GM18502 (cell line): ENCODE results near the gene XXYLT1.
"Not testable (repeated sequence)": the region's sequence is repeated elsewhere in the genome, so short reads cannot be mapped to it uniquely, and the experiment has no call there.

Experiments used
- ATAC-seq: cut with Tn5 transposase; IDR thresholded peaks from one replicate; pipeline ENCODE4 v1.9.1; 2021; ENCODE audit warnings: mild to moderate bottlenecking; ENCODE audit not compliant: unreplicated experiment, poor library complexity

XXYLT1 gene

GRCh38 chr3:195236076-195236798, 34.7 kb downstream of the XXYLT1 start:
- ATAC-seq = no peak

- no peak for ATAC-seq
Observed at GRCh38 chr3:195230244-195230643, 40.7 kb downstream of the XXYLT1 start.

- not testable (repeated sequence) for ATAC-seq
Observed at GRCh38 chr3:195228886-195229285, 42.1 kb downstream of the XXYLT1 start.

GRCh38 chr3:195227871-195228270, 43.1 kb downstream of the XXYLT1 start:
- ATAC-seq = no peak

GRCh38 chr3:195226900-195227447, 44.0 kb downstream of the XXYLT1 start:
- no peak for ATAC-seq

GRCh38 chr3:195226445-195226844, 44.5 kb downstream of the XXYLT1 start:
- no peak for ATAC-seq

- no peak for ATAC-seq
Observed at GRCh38 chr3:195224980-195225580, 45.9 kb downstream of the XXYLT1 start.

- ATAC-seq = no peak
Observed at GRCh38 chr3:195224156-195224979, 46.6 kb downstream of the XXYLT1 start.

- no peak for ATAC-seq
Observed at GRCh38 chr3:195221876-195222617, 48.9 kb downstream of the XXYLT1 start.

GRCh38 chr3:195221015-195221853, 49.7 kb downstream of the XXYLT1 start:
- ATAC-seq = no peak

- no peak for ATAC-seq
Observed at GRCh38 chr3:195219351-195220230, 51.4 kb downstream of the XXYLT1 start.

- not testable (repeated sequence) for ATAC-seq
Observed at GRCh38 chr3:195218331-195218730, 52.6 kb downstream of the XXYLT1 start.

- ATAC-seq = not testable (repeated sequence)
Observed at GRCh38 chr3:195215576-195215975, 55.4 kb downstream of the XXYLT1 start.

GRCh38 chr3:195214381-195214780, 56.6 kb downstream of the XXYLT1 start:
- no peak for ATAC-seq

GRCh38 chr3:195213639-195214315, 57.2 kb downstream of the XXYLT1 start:
- ATAC-seq = no peak

- no peak for ATAC-seq
Observed at GRCh38 chr3:195212749-195213375, 58.1 kb downstream of the XXYLT1 start.

GRCh38 chr3:195212033-195212748, 58.8 kb downstream of the XXYLT1 start:
- no peak for ATAC-seq
